IPS-15b (cell line): ENCODE measurements around the gene COPG2.
"Not testable (repeated sequence)": the region's sequence is repeated elsewhere in the genome, so short reads cannot be mapped to it uniquely, and the experiment has no call there.

ENCODE experiments used
- H3K27me3 ChIP-seq: one replicate; pipeline ENCODE4 v1.6.1; 2013; ENCODE audit warnings: low read length; ENCODE audit not compliant: control insufficient read depth, insufficient read depth
- H3K36me3 ChIP-seq: one replicate; pipeline ENCODE4 v1.6.1; 2013; ENCODE audit warnings: low read length; ENCODE audit not compliant: control insufficient read depth, insufficient read depth
- H3K4me1 ChIP-seq: one replicate; pipeline ENCODE4 v1.6.1; 2013; ENCODE audit warnings: mild to moderate bottlenecking, low read length; ENCODE audit not compliant: control insufficient read depth, insufficient read depth
- H3K4me3 ChIP-seq: one replicate; pipeline ENCODE4 v1.5.1; 2013; ENCODE audit warnings: low read depth, low read length
- H3K9ac ChIP-seq: one replicate; pipeline ENCODE4 v1.6.1; 2013; ENCODE audit warnings: low read depth, mild to moderate bottlenecking, low read length
- H3K9me3 ChIP-seq: one replicate; pipeline ENCODE4 v1.6.1; 2013; ENCODE audit warnings: mild to moderate bottlenecking, low read length; ENCODE audit not compliant: control insufficient read depth, insufficient read depth

COPG2 gene

GRCh38 chr7:130648580-130648979, 20.0 kb downstream of the COPG2 start:
- Histone ChIP-seq H3K4me3 (no peak overlapping the region), H3K36me3 (no peaks in the 10 kb centered on the region), H3K9me3 (no peaks in the 10 kb centered on the region), H3K4me1 (no peaks in the 10 kb centered on the region), H3K27me3 (no peaks in the 10 kb centered on the region), H3K9ac (no peak overlapping the region)

GRCh38 chr7:130642383-130642782, 26.2 kb downstream of the COPG2 start:
- Histone ChIP-seq H3K27me3 (no peaks in the 10 kb centered on the region), H3K9me3 (no peaks in the 10 kb centered on the region), H3K4me3 (no peak overlapping the region), H3K9ac (no peak overlapping the region), H3K36me3 (peaks cover 4% of the 10 kb centered on the region), H3K4me1 (no peaks in the 10 kb centered on the region)

- Histone ChIP-seq H3K4me3 (no peak overlapping the region), H3K36me3 (peaks cover 4% of the 10 kb centered on the region), H3K9me3 (no peaks in the 10 kb centered on the region), H3K27me3 (no peaks in the 10 kb centered on the region), H3K4me1 (no peaks in the 10 kb centered on the region), H3K9ac (no peak overlapping the region)
These were observed 27.1 kb downstream of the COPG2 start for GRCh38 chr7:130641497-130641896.

- H3K4me1 ChIP-seq: no peaks in the 10 kb centered on the region
These were observed 27.5 kb downstream of the COPG2 start for GRCh38 chr7:130641040-130641439.

GRCh38 chr7:130639388-130639787, 29.2 kb downstream of the COPG2 start:
- H3K9me3 ChIP-seq: no peaks in the 10 kb centered on the region
- H3K9ac ChIP-seq: no peak overlapping the region
- H3K4me3 ChIP-seq: no peak overlapping the region
- peaks cover 4% of the 10 kb centered on the region for H3K36me3 ChIP-seq
- H3K27me3 ChIP-seq: no peaks in the 10 kb centered on the region
- no peaks in the 10 kb centered on the region for H3K4me1 ChIP-seq

More at GRCh38 chr7:130641040-130641439, 27.5 kb downstream of the COPG2 start:
- Histone ChIP-seq H3K27me3 (no peaks in the 10 kb centered on the region), H3K36me3 (peaks cover 4% of the 10 kb centered on the region), H3K9ac (no peak overlapping the region), H3K9me3 (no peaks in the 10 kb centered on the region), H3K4me3 (no peak overlapping the region)

- H3K36me3 ChIP-seq: no peaks in the 10 kb centered on the region
- H3K4me3 ChIP-seq: no peak overlapping the region
- no peaks in the 10 kb centered on the region for H3K4me1 ChIP-seq
- H3K9ac ChIP-seq: no peak overlapping the region
- no peaks in the 10 kb centered on the region for H3K27me3 ChIP-seq
- H3K9me3 ChIP-seq: no peaks in the 10 kb centered on the region
These were observed 36.4 kb downstream of the COPG2 start for GRCh38 chr7:130632111-130632510.

- Histone ChIP-seq H3K9ac (no peak overlapping the region), H3K4me1 (no peaks in the 10 kb centered on the region), H3K9me3 (no peaks in the 10 kb centered on the region), H3K27me3 (no peaks in the 10 kb centered on the region), H3K4me3 (no peak overlapping the region), H3K36me3 (no peaks in the 10 kb centered on the region)
These were observed 39.6 kb downstream of the COPG2 start for GRCh38 chr7:130628901-130629300.

GRCh38 chr7:130627775-130628174, 40.8 kb downstream of the COPG2 start:
- Histone ChIP-seq H3K4me1 (no peaks in the 10 kb centered on the region), H3K9me3 (no peaks in the 10 kb centered on the region), H3K36me3 (no peaks in the 10 kb centered on the region), H3K4me3 (no peak overlapping the region), H3K27me3 (no peaks in the 10 kb centered on the region), H3K9ac (no peak overlapping the region)

- Histone ChIP-seq H3K4me1 (no peaks in the 10 kb centered on the region), H3K9me3 (no peaks in the 10 kb centered on the region), H3K27me3 (no peaks in the 10 kb centered on the region), H3K9ac (no peak overlapping the region), H3K36me3 (no peaks in the 10 kb centered on the region), H3K4me3 (no peak overlapping the region)
These were observed 45.7 kb downstream of the COPG2 start for GRCh38 chr7:130622866-130623265.

GRCh38 chr7:130615583-130615982, 53.0 kb downstream of the COPG2 start:
- H3K4me3 ChIP-seq: no peak overlapping the region
- no peaks in the 10 kb centered on the region for H3K9me3 ChIP-seq
- no peaks in the 10 kb centered on the region for H3K36me3 ChIP-seq

GRCh38 chr7:130614449-130614848, 54.1 kb downstream of the COPG2 start:
- no peak overlapping the region for H3K4me3 ChIP-seq
- H3K9me3 ChIP-seq: no peaks in the 10 kb centered on the region
- H3K4me1 ChIP-seq: no peaks in the 10 kb centered on the region
- peaks cover 3% of the 10 kb centered on the region for H3K36me3 ChIP-seq
- no peak overlapping the region for H3K9ac ChIP-seq
- no peaks in the 10 kb centered on the region for H3K27me3 ChIP-seq

More at GRCh38 chr7:130615583-130615982, 53.0 kb downstream of the COPG2 start:
- Histone ChIP-seq H3K9ac (no peak overlapping the region), H3K27me3 (no peaks in the 10 kb centered on the region), H3K4me1 (no peaks in the 10 kb centered on the region)

GRCh38 chr7:130611218-130611617, 57.3 kb downstream of the COPG2 start:
- H3K9me3 ChIP-seq: no peaks in the 10 kb centered on the region
- H3K4me1 ChIP-seq: no peaks in the 10 kb centered on the region
- H3K27me3 ChIP-seq: no peaks in the 10 kb centered on the region
- no peak overlapping the region for H3K4me3 ChIP-seq
- H3K36me3 ChIP-seq: peaks cover 3% of the 10 kb centered on the region
- H3K9ac ChIP-seq: no peak overlapping the region

- H3K4me1 ChIP-seq, H3K36me3 ChIP-seq: not testable (repeated sequence)
These were observed 61.5 kb downstream of the COPG2 start for GRCh38 chr7:130607066-130607465.

More at GRCh38 chr7:130607066-130607465, 61.5 kb downstream of the COPG2 start:
- H3K4me3 ChIP-seq, H3K27me3 ChIP-seq, H3K9me3 ChIP-seq, H3K9ac ChIP-seq: not testable (repeated sequence)
